GM04503 (cell line): ENCODE results near the gene IRF2BPL.

Experiments used
- DNase-seq: peaks from one replicate; pipeline ENCODE4 v3.0.0-alpha.2; 2012; ENCODE audit warnings: low read depth

The IRF2BPL gene

DNA sequence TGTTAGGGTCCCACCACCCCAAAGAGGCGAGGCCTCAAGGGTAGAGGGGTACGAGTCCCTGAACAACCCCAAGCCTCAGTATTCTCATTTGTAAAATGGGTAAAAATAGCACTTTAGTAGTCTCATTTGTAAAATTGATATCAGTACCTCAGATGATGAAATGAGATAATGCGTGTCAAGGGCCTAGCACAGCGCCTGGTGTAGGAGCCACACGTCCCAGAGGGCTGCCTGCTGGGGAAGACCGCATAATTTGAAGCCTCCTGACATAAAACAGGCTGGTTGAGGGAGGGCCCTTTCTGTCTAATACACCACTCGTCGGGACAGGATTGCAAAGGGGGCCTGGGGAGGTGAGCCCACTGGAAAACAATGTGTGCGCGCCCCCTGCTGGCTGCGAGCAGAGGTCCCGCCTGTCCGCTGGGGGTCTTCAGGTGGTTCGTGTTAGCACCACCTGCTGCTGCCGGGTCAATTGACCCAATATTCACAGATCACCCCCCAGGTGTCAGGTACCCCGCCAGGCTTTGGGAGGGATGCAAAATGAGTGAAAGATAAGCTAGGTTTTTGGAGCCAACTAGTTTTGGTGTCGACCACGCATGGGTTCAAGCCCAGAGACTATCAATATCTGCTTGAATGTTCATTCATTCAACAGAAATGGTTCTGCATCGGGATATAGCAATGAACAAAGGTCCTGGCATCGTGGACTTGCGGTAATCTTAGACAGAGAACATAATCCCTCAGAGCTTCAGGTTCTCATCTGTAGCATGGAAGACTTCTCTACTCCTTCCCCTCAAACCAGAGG lies 24.7 kb upstream of the IRF2BPL start:
- DNase-seq, result no peak

DNA sequence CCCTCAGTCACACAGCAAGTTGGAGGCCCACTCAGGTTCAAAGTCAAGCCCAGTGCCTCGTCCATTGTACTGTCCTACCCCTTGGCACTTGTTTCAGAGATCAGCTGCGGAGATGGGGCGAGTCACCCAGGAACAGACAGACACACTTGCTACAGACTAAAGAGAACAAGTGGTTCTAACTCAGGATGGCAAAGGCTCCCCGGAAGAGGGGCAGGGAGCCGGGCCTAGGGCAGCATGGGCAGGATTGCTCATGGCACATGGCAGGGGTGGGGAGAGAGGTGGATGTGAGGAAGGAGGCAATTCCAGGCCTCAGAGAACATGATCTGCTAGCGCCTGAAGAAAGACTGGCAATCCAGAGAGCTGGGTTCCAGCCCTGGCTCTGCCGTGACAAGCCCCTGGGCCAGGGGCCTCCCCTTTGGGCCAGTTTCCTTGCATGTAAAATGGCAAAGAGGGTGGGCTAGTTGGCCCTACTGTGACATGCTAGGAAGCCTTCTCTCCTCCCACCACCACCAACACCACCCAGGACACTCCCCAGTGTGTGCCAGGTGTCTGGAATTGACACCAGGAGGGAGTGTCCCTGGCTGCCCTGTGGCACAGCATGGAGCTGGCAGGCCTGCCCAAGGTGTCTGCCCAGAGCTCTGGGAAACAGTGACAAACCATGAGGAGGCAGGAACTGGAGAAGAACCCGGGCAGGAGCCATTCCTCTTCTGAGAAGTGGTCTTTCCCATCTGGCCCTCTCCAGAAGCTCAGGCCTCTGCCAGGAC lies 24.0 kb upstream of the IRF2BPL start:
- no peak for DNase-seq

DNA sequence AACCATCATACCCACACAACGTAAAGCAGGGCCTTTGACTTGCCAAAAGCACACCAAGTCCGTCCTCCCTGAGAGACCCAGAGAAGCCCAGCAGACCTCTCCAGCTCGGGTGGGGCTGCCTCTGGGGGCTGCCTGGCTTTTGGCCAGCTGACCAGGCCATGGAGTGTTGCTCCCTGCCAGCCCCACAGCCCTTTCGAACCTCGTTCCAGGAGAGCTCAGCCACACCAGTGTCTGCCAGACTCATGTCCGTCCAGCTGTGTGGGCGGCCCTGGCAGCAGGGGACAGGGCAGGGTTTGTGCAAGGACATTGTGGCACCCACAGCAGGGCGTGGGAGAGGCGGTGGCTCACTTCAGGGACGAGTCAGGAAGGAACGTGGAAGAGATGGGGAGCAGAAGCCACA lies 22.6 kb upstream of the IRF2BPL start:
- DNase-seq, result no peak

DNA sequence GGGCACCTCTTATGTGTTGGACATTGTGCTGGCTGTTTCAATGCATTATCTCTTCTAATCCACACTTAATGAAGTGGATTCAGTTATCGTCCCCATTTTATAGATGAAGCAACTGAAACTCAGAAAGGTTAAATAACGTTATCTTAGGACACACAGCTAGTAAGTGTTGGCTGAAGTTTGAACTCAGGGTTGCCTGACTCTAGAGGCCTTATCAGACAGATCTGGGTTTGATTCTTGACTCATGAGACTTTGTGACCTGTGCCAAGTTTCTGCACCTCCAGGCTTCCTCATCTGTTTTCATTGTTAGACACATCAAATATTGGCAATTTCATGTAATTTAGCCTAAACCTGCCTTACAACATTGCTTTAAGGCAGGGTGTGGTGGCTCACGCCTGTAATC lies 18.2 kb upstream of the IRF2BPL start:
- no peak for DNase-seq

- no peak for DNase-seq
Observed at GRCh38 chr14:77045238-77046162, 17.0 kb upstream of the IRF2BPL start.

- DNase-seq, result no peak
Observed at GRCh38 chr14:77044783-77045237, 16.3 kb upstream of the IRF2BPL start.

DNA sequence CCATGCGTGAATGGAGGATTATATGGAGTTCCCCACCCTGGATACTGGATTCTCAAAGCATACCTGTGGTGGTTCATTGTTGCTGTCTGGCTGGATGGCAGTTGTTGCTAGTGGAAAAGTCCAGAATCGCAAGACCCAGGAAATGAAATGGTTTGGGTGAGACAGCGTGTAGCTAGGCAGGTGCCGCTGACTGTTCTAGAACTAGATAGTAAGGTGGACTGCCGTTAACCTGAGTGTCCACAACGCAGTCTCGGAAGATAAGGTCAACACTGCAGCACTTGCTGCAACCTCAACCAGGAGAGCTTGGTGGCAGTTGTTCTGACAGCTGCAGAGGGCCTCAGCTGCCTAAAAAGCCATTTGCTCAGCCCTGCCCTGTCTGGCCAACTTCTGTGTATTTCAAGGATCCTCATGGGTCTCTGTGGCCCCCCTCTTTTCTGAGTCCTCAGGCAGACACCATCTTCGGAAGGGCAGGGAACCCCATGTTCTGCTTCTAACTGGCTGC lies 15.5 kb upstream of the IRF2BPL start:
- no peak for DNase-seq

GRCh38 chr14:77043177-77043983 lies 14.9 kb upstream of the IRF2BPL start:
- DNase-seq, result peak; percentile 97

GRCh38 chr14:77041881-77042545 lies 13.5 kb upstream of the IRF2BPL start:
- DNase-seq, result peak; percentile 87

- peak; percentile 73 for DNase-seq
Observed at GRCh38 chr14:77040741-77041653, 12.5 kb upstream of the IRF2BPL start.

DNA sequence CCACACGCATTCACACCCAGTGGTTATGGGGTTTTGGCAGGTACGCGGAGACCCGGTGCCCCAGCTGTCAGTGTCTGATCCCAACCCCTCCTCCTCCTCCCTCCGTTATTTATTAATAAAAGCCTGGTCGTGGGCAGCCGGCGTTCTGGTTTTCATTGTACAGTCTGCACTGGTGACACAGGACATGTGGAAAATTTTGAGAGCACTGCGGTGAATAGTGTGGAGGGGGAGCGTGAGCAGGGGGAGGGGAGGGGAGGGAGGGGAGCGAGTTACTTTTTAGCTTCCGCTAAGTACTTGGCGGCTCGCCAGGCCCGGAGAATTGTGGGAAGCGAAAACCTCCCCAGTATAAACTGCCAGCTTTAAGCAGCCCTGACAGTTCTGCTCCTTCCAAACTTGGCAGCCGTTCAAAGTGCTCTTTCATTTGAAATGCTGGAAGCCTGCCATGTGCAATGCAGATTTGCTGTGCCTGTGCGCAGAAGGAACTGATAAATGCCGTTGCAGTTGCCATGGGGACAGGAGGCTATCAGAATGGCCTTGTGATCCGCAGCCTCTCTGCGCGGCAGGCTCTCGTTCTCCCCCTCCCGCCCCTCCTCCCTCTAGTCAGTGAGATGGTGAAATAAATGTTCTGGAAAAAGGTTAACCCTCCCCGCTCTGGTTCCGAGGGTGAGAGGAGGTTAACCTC lies 11.7 kb upstream of the IRF2BPL start:
- peak; percentile 85 for DNase-seq

DNA sequence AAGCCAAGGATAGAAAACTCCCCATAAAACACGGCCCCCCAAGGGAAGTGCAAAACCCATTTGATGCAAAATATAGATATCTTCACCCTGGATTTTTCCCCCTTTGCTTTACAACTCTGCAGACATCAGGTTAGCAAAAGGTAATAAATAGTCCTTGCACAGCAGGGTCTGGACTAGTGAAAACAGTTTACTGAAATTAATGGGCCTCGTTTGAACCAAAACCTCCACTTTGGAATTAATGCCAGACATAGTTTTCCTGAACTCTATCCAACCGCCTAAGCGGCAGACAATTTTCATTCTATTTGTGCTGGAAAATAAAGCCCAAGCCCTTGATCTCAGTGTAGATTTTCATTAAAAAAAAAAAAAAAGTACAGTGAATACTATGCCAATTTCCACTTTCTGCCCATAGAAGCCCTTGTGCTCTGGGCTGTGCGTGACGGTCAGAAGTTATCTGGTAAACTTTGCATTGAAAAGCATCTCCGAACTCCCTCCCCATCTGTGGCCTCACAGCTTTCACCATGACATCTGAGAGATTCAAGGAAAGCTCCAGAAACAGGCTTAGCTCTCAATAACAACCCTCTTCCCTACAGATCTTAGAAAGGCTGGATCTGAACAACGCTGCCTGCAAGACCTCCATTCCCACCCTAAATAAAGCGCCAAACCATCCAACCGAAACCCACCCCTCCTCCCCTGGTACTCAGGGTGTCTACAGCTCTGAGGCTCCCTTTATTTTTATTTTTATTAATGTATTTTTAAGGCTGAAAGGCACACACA lies 11.0 kb upstream of the IRF2BPL start:
- no peak for DNase-seq

- no peak for DNase-seq
Observed at GRCh38 chr14:77037938-77038568, 9.5 kb upstream of the IRF2BPL start.

DNA sequence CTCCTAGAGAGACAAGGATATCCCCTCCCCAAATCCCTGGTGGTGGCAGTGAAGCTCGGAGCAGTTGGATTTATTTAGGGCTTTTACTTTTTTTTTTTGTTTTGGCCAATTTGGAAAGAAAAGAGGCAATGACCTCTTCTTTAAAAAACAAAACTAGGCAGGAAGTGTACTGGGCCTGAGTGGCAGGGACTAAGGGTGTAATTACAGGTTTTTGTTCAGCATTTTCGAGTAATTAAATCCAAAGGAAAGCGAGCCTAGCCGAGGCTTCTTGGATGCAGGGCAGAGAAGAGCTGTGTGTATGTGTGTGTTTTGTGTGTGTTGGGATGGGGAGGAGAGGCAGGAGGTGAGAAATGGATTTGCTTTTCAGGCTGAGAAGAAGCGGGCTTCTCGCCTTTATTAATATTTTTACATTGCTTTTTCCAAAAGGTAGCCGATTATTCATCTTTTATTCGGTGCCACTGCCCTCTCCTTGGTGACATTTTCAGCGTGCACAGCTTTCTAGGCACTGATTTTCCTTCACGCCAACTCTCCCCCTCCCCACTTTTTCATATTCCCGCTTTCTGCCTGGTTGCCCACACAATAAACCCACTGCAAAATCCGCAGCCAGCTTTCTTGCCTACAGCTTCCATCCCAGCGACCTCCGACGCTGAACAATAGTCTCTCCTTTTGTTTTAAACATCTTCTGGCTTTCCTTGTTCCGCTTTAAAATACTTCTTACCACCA lies 8.9 kb upstream of the IRF2BPL start:
- no peak for DNase-seq

DNA sequence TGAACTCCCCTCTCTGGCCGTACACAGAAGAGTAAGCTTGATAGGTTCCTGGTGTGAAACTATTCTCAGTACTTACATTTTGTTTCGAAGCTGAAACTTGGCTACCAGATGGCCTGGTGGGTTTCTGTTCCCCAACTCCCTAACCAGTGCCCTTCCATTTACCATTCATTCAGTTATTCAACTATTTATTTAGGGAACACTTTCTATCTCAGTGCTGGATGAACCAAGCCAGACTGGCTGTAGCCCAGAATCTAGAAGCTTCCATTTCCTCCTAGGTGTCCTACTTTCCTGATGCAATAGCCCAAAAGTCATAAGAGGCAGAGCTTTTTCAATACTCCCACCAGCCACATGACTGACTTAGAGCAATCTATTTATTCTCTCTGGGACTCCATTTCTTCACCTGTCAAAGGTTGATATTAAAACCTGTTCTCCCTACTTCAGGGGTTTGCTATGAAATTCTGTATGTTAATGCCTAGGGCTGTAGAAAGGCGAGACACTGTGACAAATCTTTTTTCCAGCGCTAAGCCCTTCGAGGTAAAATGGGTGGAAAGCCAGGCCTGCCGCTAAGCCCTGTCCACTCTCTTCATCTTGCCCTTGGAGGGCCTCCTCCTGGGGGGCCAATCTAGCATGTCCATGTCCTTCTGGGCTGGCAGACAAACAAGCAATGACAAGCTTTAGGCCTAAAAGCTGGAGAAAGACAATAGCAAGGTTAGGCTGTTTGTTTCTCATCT lies 8.1 kb upstream of the IRF2BPL start:
- DNase-seq, result no peak

DNA sequence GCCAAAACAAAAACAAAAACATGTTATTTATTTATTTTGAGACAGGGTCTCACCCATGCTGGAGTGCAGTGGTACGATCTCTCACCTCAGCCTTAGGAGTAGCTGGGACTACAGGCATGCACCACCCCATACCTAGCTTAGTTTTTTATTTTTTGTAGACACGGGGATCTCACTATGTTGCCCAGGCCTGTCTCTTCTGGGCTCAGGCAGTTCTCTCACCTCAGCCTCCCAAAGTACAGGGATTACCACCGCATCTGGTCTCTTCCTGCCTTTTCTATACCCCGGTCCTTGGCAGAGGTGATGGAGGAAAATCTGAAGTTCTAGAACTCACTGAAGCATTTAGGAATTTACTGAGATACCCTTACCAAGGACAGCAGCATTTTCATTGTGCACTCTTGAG lies 6.8 kb upstream of the IRF2BPL start:
- DNase-seq, result no peak
